ENCODE data around the gene RNASEH2B. TPM values are rescaled to one million over a fixed set of nuclear protein-coding genes. Genes with fewer than 3 reads are reported as not detected.
A peak's percentile ranks its signal among the peaks of the same experiment; 100 is the strongest.

RNASEH2B gene
- total and polyA plus RNA-seq, 2 of the 13 experiments (the other 11 are each of a cell fraction or from before 2014, with no cell fraction given) = 17.2 to 55.4 TPM

- TF ChIP-seq SNAPC4 (CRISPR knock-in tag; IDR thresholded peaks at IDR 0.05) (0 out of 2 replicates have a peak, but pooled peaks have one; percentile 9), DNMT3B (CRISPR knock-in tag; conservative IDR thresholded peaks at IDR 0.05) (0 out of 2 replicates have a peak, but pooled peaks have one; percentile 34), ZNF574 (CRISPR knock-in tag; IDR thresholded peaks at IDR 0.05) (peak; percentile 80; the same call in 1 of the 2 replicates), ZNF850 (CRISPR knock-in tag; conservative IDR thresholded peaks at IDR 0.05) (peak; percentile 55; the same call in 1 of the 2 replicates), MYC (CRISPR knock-in tag; IDR thresholded peaks at IDR 0.05; ENCODE audit: borderline replicate concordance) (peak; percentile 88), LRRFIP1 (CRISPR knock-in tag; conservative IDR thresholded peaks at IDR 0.05) (no peak), PATZ1 (CRISPR knock-in tag; IDR thresholded peaks at IDR 0.05) (peak; percentile 41; the same call in 1 of the 2 replicates), EZH2 (conservative IDR thresholded peaks at IDR 0.05; ENCODE audit: low read depth, low read length) (no peak), RAD21 (CRISPR knock-in tag; IDR thresholded peaks at IDR 0.05) (peak; percentile 47; the same call in 1 of the 2 replicates), KAT7 (CRISPR knock-in tag; IDR thresholded peaks at IDR 0.05; ENCODE audit: borderline replicate concordance) (0 out of 2 replicates have a peak, but pooled peaks have one; percentile 57), MAZ (IDR thresholded peaks at IDR 0.05; ENCODE audit: borderline replicate concordance, low read depth, low read length) (peak; percentile 45; the same call in 1 of the 2 replicates), MAZ (CRISPR knock-in tag; IDR thresholded peaks at IDR 0.05; ENCODE audit: low read depth) (peak; percentile 74), ETV6 (CRISPR knock-in tag; conservative IDR thresholded peaks at IDR 0.05) (no peak), FOXK1 (CRISPR knock-in tag; IDR thresholded peaks at IDR 0.05; ENCODE audit: borderline replicate concordance, low read depth) (0 out of 2 replicates have a peak, but pooled peaks have one; percentile 2), TSC22D2 (CRISPR knock-in tag; IDR thresholded peaks at IDR 0.05; ENCODE audit: borderline replicate concordance) (no peak; the same call in 1 of the 2 replicates)
Observed at GRCh38 chr13:50909605-50910484, at the start of gene RNASEH2B (continued).
